NCI-H774 (cell line): ENCODE measurements around the gene ZFYVE28.

Experiments
- DNase-seq: peaks from one replicate; lab custom pipeline; 2025; lab: John Stamatoyannopoulos, UW

Gene ZFYVE28

DNA sequence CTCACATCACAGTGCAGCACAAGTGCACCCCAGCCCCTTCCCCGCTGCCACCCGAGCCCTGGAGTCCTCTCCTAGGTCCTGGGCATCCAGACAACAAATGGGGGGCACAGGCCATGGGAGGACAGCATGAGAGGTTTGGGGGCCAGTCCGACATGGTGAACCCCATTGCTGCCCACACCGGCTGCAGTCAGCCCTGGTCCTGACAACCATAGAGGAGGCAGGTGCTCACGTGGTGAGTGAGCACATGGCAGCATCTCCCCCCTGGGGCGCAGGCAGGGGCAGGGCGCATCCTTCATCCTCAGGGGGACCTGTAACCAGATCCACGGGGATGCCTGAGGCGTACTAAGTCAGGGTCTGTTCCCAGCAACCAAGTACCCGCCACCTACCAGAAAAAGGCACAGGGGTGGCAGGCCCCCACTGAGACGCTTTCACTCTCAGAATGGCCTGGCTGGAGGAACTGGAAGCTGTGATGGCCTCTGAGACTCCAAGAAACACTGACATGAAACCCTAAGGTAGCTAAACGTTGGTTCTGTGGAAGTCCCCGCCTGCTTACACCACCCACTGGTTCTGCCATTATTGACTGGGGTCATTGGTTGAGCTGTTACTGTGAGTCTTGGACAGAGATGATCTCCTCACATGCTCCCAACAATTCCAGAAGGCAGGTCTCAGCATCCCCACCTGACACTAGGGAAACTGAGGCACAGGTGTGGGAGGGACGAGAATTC, 6.5 kb downstream of the ZFYVE28 start:
- DNase-seq, result no peak

GRCh38 chr4:2409381-2409783, 9.1 kb downstream of the ZFYVE28 start:
- DNase-seq, result no peak

- no peak for DNase-seq
Measured at GRCh38 chr4:2408976-2409375, 9.5 kb downstream of the ZFYVE28 start.

DNA sequence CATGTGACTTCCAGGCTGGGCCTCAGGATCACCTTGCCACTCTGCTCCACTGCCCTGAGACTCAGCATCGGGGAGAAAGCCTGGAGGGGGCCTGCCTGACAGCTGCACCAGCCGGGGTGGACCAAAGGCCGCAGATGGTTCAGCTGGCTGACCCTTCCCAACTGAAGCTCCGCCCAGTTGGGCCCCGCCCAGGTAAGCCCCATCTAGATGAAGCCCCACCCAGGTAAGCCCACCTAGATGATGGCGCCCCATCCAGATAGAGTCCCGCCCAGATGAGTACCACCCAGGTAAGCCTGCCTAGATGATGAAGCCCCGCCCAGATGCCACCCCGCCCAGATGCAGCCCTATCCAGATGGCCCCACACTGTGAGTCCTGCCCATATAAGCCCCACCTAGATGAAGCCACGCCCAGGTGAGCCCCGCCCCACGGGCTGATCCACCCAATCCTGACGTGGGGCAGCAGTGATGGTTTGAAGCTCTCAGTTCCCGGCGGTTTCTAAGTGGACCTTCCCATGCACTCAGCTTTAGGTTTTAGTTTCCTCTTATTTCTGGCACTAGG, 10.0 kb downstream of the ZFYVE28 start:
- DNase-seq, result no peak

- no peak for DNase-seq
Measured at GRCh38 chr4:2407991-2408342, 10.5 kb downstream of the ZFYVE28 start.

DNA sequence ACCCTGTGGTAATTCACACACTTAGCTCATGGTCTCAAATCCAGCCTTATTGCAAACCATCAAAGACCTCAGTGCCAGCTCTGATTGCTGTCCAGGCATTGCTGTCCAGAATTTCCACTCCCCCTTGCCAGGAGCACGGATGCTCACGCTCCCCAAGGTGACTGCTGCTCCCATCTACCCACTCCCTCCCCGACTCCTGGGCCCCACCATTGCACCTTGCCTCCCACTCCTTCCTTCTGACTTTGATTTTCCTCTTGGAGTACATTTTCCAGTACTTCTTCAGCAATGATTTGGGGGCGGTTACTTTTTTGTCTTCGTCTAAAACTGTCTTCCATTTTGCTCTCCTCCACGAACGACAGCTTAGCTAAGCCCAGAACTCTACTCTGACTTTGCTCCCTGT, 11.5 kb downstream of the ZFYVE28 start:
- DNase-seq, result no peak

DNA sequence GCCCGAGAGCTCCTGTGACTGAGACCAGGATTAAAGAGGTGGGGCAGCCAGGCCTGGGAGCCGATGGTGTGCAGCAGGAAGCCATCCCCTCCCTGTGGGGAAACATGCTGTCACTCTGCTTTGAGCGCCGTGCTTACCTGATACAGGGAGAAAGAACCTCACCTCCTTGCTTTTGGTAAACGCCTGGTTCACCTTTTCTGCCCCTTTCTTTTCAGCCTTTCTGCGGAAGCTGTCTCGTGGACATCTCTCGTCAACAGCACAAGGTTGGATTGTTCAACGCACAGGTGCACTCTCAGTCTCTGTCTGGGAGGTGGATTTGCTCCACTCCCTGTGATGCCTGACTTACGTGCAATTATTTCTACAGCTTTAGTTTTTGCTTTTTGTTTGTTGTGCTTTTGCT, 12.0 kb downstream of the ZFYVE28 start:
- DNase-seq, result no peak

DNA sequence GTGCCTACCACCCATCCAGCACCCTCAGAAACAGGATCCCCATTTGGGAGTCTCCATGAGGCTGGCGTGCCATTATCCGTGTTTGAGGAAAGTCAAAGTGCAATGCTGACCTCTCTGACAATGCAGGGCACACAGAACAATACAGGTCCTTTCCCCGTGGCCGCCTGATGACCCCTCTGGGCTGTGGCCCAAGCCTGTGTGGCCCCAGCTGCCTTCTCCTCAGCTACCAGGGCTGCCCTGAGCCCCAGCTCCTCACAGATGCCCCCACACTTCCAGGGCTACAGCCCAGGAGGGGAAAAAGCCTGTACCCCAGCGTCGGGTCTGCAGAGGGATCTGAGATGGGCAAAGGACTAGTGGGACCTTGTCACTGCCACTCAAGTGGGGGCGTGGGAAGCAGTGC, 15.5 kb downstream of the ZFYVE28 start:
- DNase-seq, result no peak

GRCh38 chr4:2402048-2402842, 16.2 kb downstream of the ZFYVE28 start:
- no peak for DNase-seq

DNA sequence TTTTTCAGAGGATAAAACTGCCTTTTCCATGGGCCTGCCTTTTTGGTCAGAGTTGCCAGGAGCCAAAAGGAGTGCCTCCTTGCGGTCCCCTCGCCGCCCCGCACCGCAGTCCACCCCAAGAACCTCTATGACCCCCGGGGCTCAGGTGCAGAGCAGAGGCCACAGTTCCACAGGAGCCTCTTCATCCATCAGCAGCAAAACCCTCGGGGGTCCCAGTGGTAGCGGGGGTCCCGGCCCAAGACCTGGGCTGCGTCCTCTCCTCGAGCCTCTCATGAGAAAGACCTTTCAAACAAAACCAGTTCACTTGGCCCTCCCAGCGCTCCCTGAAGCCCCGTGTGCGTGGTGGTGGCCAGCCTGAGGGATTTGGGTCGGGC, 16.8 kb downstream of the ZFYVE28 start:
- no peak for DNase-seq

DNA sequence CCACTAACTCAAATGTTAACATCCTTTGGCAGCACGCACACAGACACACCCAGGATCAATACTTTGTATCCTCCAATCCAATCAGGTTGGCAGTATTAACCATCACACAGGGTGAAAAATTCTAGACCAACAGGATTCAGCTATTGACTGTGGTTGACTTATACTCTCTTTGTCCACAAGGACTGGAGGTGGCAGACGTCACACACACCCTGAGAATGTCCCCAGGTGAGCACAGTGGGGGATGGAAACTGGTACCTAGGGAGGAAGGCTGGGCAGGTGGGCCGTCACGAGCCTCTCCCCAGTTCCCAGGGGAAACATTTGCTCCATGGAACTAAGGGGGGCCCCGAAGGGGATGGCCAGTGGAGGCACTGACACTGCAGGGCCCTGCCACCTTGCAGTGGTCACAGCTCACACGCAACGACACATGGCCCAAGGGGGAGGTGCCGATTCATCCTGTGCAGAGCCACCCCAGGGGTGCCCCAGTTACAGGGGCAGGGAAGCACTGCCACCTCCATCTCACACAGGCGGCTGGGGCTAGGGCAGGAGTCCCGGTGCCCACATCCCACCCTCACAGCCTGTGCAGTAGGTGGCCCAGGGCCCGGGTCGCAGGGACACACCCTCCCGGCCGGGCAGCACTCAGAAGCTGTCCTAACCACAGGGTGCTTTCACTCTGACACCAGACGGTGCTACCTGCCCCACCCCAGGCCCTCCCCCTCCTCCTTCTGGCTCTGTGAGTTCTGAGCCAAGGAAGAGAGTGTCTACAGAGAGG, 17.4 kb downstream of the ZFYVE28 start:
- DNase-seq, result no peak

GRCh38 chr4:2399631-2400190, 18.7 kb downstream of the ZFYVE28 start:
- DNase-seq, result no peak

DNA sequence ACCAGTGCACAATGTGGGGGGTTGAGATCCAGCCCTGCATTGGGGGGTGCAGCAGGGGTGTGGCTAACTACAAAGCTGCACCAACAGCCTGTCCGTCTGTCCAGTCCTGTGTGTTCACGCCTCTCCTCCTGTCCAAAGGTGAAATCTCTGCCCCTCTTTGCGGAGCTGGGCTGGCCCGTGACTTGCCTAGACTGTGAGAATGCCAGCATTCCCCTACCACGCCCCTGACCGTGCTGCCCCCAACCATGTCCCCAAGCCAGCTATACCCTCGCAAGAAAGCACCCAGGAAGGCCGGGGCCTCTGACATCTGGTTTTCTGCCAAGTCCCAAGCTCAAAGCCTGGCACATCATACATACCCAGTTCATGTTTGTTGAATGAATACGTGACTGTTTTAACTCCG, 19.2 kb downstream of the ZFYVE28 start:
- no peak for DNase-seq

DNA sequence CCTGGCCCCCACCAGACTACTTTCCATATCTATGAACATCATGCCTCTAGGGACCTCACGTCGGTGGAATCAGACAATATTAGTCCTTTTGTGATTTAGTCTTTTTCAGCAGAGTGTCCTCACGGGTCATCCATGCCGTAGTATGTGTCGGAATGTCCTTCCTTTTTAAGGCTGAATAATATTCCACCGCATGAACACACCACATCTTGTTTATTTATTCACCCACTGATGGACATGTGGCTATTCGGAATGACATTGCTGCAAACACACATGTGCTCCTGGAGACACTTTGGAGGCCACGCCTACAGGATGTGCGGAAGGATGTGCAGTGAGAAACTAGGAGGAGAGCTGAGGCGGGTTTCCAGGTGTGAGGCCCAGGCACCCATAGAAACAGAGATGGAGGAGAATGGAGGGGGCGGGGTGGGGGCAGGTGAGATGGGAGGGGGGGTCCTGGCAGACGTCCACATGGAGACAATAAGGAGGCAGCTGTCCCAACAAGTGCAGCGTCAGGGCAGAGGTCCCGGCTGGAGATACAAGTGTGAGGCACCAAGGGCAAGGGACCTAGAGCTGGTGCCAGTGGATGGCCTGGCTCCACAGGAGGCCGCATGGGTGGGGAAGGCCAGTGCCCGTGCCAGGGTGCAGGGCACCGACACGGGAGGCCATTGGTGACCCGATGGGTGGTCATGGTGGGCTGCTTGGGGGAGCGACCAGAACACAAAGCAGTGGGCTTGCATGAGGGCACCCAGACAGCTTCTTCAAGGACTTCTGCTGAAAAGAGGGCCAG, 20.7 kb downstream of the ZFYVE28 start:
- no peak for DNase-seq

GRCh38 chr4:2396781-2397368, 21.6 kb downstream of the ZFYVE28 start:
- DNase-seq, result no peak

DNA sequence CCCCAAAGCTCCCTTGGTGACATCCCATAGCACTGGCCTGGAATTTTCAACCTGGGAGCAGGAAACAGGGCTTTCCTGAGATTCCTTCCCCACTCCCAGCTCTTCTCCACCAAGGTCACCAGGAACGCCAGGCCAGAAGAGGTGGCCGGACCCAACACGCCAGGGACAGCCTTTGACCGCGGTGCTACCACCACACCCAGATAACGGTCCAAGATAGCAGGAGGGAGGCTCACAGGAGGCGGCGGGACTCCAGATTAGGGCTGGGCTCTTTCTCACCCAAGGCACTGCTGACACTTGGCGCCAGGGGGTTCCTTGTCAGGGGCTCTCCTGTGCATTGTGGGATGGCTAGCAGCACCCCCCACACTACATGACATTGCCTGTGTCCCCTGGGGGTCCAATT, 22.9 kb downstream of the ZFYVE28 start:
- DNase-seq, result no peak

- DNase-seq, result no peak
Measured at GRCh38 chr4:2395038-2395437, 23.4 kb downstream of the ZFYVE28 start.

DNA sequence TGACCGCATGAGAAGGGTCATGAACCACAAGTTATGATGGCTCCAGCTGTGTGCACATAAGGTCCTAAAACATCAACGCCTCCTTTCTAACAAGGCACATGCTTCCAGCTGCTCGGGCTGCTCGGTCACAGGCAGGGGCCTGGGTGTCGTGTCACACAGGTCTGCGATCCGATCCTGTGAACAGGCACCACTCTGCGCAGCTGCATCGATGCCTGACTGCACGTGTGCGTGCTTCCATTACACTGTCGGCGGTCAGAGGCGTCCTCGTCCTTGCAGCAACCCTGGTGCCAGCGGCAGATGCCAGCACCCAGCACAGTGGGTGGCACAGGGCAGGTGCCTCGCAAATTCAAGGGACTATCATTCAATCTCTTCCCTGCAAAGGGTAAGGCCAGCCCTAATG, 23.9 kb downstream of the ZFYVE28 start:
- no peak for DNase-seq

DNA sequence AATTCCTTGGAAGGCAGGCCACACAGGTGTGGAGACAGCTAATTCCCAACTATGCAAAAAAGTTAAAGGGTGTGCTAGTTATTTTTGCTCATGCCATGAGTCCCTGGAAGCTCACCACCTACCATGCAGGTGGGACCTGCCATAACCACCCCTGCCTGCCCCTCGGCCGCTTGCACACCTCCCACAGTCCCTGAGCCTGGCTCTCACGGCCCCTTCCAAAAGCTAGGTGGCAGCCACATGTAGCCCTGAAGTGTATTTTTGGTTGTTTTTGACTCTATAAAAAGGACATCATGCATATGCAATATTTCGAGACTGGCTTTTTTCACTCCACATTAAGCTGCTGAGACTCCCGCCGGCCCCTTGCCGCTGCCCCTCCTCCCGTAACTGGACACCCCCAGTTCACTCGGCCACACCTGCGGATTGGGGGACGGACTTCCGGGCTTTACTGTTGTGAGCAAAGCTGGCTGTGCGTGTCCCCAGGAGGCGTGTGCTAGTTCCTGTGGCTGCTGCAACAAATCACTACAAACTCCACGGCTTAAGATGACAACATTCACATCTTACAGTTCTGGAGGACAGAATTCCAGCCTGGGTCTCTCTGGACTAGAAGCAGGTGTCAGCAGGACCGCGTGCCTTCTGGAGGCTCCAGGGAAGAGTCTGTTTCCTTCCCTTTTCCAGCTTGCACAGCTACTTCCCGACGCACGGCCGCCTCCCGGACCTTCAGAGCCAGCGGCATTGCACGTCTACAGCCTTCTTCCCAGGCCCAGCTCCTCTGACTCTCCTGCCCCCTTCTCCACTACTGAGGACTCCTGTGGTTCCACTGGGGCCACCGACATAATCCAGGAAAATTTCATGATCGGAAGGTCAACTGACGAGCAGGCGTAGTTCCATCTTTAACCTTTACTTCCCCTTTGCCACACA, 24.8 kb downstream of the ZFYVE28 start:
- no peak for DNase-seq

DNA sequence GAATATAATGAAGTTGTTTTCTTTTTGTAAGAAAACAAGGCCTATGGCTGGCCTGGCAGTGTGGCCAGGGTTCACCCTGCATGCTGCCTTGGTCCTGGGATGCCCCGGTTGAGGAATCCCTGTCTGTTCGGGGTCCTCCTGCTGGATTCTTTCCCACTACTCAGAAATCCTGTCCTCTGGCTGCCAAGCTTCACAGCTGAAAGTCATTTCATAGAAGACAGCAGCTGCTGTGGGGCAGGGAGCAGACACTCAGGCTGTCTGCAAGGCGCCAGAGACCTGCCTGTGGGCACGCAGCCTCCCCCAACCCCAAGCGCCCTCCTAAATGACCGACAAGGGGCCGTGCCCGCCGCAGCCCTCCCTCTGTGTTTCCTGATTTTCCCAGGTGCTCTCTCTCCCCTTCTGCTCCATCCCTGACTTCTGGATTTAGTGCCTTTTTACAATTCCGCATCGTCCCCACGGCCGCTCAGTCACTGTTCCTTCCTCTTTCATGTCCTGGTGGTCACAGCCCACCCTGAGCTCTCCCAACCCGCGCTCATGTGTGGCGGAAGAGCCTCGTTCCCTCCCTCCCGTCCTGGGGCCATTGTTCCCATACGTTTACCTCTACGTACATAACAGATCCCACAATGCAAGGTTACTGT, 27.5 kb downstream of the ZFYVE28 start:
- DNase-seq, result no peak
